HEK293 (cell line): ENCODE measurements around the gene ELAC2.

Source experiments
- CTCF ChIA-PET: fragments of 350-600 bp; formaldehyde crosslinking; extraction: SDS; loops from one replicate; lab custom pipeline; 2021; ENCODE audit warnings: antibody characterized with exemption; lab: Yijun Ruan, JAX
- POLR2A ChIA-PET: fragments of 300-600 bp; formaldehyde crosslinking; extraction: SDS; loops from one replicate; lab custom pipeline; 2020; ENCODE audit warnings: antibody characterized with exemption, inconsistent platforms; lab: Yijun Ruan, JAX
- H3K27ac ChIP-seq: fragments of 200-500 bp; sonication (Bioruptor generic); 2 replicates; pipeline ENCODE4 v1.5.1; 2014; ENCODE audit warnings: low read depth, low read length, control low read depth, inconsistent platforms; ENCODE audit errors: extremely low read depth
- H3K36me3 ChIP-seq, 2 experiments: fragments of 200-500 bp in 1 of 2; sonication (Bioruptor generic) in 1 of 2; 1 replicate in 1 of 2; 2 replicates in 1 of 2; pipeline ENCODE4 v1.5.1; 2014 to 2017; ENCODE audit warnings: inconsistent platforms in 2 of 2, low read length in 2 of 2; ENCODE audit not compliant: control insufficient read depth in 2 of 2, insufficient read depth in 1 of 2
- H3K4me1 ChIP-seq: fragments of 200-500 bp; sonication (Bioruptor generic); 2 replicates; pipeline ENCODE4 v1.5.1; 2014; ENCODE audit warnings: mild to moderate bottlenecking, low read length, inconsistent platforms; ENCODE audit not compliant: control insufficient read depth, insufficient read depth
- H3K4me3 ChIP-seq: 2 replicates; pipeline ENCODE4 v1.5.1; 2011; ENCODE audit warnings: low read depth, mild to moderate bottlenecking, control low read depth, low read length, moderate library complexity
- H3K9me3 ChIP-seq: fragments of 200-500 bp; sonication (Bioruptor generic); 2 replicates; pipeline ENCODE4 v1.5.1; 2014; ENCODE audit warnings: low read depth, low read length, inconsistent platforms; ENCODE audit not compliant: control insufficient read depth, insufficient read depth
- CTCF ChIP-seq: fragments of 450-650 bp; formaldehyde crosslinking; IDR thresholded peaks from 2 replicates; pipeline ENCODE4 v1.5.1; 2016; ENCODE audit warnings: missing biosample characterization, missing genetic modification characterization
- GLIS2 ChIP-seq: fragments of 450-650 bp; formaldehyde crosslinking; IDR thresholded peaks from 2 replicates; pipeline ENCODE4 v1.5.1; 2016; ENCODE audit warnings: missing biosample characterization, missing genetic modification characterization
- ZBTB17 ChIP-seq: fragments of 450-650 bp; formaldehyde crosslinking; IDR thresholded peaks from 2 replicates; pipeline ENCODE4 v1.5.1; 2016; ENCODE audit warnings: missing biosample characterization, missing genetic modification characterization
- ZBTB48 ChIP-seq: fragments of 450-650 bp; formaldehyde crosslinking; IDR thresholded peaks from 2 replicates; pipeline ENCODE4 v1.5.1; 2016; ENCODE audit warnings: missing biosample characterization, missing genetic modification characterization
- ZEB2 ChIP-seq: fragments of 450-650 bp; formaldehyde crosslinking; IDR thresholded peaks from 2 replicates; pipeline ENCODE4 v1.5.1; 2016; ENCODE audit warnings: missing biosample characterization, missing genetic modification characterization
- ZNF19 ChIP-seq: fragments of 450-650 bp; formaldehyde crosslinking; IDR thresholded peaks from 2 replicates; pipeline ENCODE4; 2016; ENCODE audit warnings: missing biosample characterization, missing genetic modification characterization, low read depth
- ZNF335 ChIP-seq: fragments of 450-650 bp; formaldehyde crosslinking; conservative IDR thresholded peaks from 2 replicates; pipeline ENCODE4 v1.5.1; 2016; ENCODE audit warnings: missing biosample characterization, missing genetic modification characterization
- ZNF639 ChIP-seq: fragments of 450-650 bp; formaldehyde crosslinking; IDR thresholded peaks from 2 replicates; pipeline ENCODE4 v1.5.1; 2016; ENCODE audit warnings: missing biosample characterization, missing genetic modification characterization
- ZNF701 ChIP-seq: fragments of 450-650 bp; formaldehyde crosslinking; IDR thresholded peaks from 2 replicates; pipeline ENCODE4 v1.5.1; 2016; ENCODE audit warnings: missing biosample characterization, missing genetic modification characterization
- ZSCAN16 ChIP-seq: fragments of 450-650 bp; formaldehyde crosslinking; IDR thresholded peaks from 2 replicates; pipeline ENCODE4 v1.5.1; 2016; ENCODE audit warnings: missing biosample characterization, missing genetic modification characterization
- ZSCAN23 ChIP-seq: fragments of 450-650 bp; formaldehyde crosslinking; IDR thresholded peaks from 2 replicates; pipeline ENCODE4 v1.5.1; 2016; ENCODE audit warnings: missing biosample characterization, missing genetic modification characterization
- TF ChIP-seq, protein P1 (sequence below): fragments of 450-650 bp; formaldehyde crosslinking; IDR thresholded peaks from 2 replicates; pipeline ENCODE4 v1.5.1; 2017; ENCODE audit warnings: missing biosample characterization, missing genetic modification characterization
- TF ChIP-seq, protein P2 (sequence below): fragments of 450-650 bp; formaldehyde crosslinking; IDR thresholded peaks from 2 replicates; pipeline ENCODE4 v1.5.1; 2016; ENCODE audit warnings: missing biosample characterization, missing genetic modification characterization
- TF ChIP-seq, protein P3 (sequence below): fragments of 450-650 bp; formaldehyde crosslinking; IDR thresholded peaks from 2 replicates; pipeline ENCODE4; 2016; ENCODE audit warnings: missing biosample characterization, missing genetic modification characterization
- TF ChIP-seq, protein P4 (sequence below): fragments of 450-650 bp; formaldehyde crosslinking; IDR thresholded peaks from 2 replicates; pipeline ENCODE4 v1.5.1; 2016; ENCODE audit warnings: missing biosample characterization, missing genetic modification characterization
- TF ChIP-seq, protein P5 (sequence below): sonication (generic); formaldehyde crosslinking; IDR thresholded peaks from 2 replicates; pipeline ENCODE4 v1.8.1; 2022; ENCODE audit warnings: mild to moderate bottlenecking, moderate library complexity, missing genetic modification reagents

Gene ELAC2

DNA sequence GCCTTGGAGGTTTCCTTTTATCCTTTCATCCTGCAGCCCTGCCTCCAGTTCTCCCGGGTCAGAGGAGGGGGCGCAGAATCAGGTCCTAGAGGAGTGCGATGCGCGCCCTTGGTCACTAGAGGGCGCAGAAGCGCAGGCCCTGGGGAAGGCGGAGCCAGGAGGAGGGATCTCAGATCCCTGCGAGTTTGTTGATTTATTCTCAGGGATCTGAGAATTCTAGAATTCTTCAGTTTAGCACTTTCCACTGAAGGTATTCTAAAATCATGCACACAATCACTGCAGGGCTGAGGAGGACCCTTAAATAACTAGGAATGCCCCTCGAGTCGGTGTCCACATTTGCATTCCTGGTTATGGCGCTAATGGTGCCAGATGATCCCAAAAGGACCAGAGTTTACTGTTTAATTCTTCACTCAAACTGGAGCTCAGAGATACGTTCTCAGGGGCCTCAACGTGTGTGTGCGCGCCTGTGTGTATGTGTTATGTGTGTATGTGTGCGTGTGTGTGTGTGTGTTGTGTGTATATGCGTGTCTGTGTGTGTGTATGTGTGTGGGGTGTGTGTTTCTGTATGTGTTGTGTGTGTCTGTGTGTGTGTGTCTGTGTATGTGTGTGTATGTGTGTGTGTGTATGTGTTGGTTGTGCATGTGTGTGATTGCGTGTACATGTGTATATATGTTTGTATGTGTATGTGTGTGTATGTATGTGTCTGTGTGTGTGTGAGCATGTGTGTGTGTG, 6.9 kb upstream of the ELAC2 start (continued):
- TF ChIP-seq ZBTB48 (tag by site-specific recombination) (peak; percentile 82; the same call in 1 of the 2 replicates), GLIS2 (tag by site-specific recombination) (no peak), CTCF (tag by site-specific recombination) (peak; percentile 84), ZNF335 (tag by site-specific recombination) (peak; percentile 60), ZEB2 (tag by site-specific recombination) (no peak), ZBTB17 (tag by site-specific recombination) (peak; percentile 67)
- TF ChIP-seq, protein P1, sequence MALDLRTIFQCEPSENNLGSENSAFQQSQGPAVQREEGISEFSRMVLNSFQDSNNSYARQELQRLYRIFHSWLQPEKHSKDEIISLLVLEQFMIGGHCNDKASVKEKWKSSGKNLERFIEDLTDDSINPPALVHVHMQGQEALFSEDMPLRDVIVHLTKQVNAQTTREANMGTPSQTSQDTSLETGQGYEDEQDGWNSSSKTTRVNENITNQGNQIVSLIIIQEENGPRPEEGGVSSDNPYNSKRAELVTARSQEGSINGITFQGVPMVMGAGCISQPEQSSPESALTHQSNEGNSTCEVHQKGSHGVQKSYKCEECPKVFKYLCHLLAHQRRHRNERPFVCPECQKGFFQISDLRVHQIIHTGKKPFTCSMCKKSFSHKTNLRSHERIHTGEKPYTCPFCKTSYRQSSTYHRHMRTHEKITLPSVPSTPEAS: peak; percentile 97

DNA sequence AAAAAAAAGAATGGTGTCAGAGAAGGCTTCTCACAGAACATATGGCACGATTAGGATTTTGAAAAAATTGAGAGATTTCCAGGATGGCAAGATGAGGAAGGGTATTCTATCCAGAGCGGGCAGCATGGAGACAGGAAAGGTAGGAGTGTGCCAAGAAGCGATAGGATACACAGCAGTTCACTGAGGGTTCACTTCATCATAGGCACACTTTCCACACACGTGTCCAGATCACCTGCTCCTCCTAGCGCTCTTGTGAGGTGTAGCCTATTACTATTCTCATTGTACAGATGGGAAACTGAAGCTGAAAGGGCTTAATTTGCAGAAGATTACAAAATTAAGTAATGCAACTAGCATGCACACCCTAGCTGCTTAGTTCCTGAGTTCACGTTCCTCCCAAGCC, 6.2 kb upstream of the ELAC2 start:
- ChIA-PET POLR2A (no interaction called here), CTCF (interaction anchor here (0.6 to 1.6 kb wide), 12 partner anchors 9 to 843 kb away, joined by 3 to 7 read pairs (median 4); no protein-coding TSS in a partner anchor)
- Histone ChIP-seq H3K9me3 (no peaks in the 10 kb centered on the region), H3K4me1 (no peaks in the 10 kb centered on the region), H3K27ac (no peak overlapping the region), H3K4me3 (no peak overlapping the region), H3K36me3 (no peaks in the 10 kb centered on the region)
- TF ChIP-seq ZSCAN16 (tag by site-specific recombination): no peak

DNA sequence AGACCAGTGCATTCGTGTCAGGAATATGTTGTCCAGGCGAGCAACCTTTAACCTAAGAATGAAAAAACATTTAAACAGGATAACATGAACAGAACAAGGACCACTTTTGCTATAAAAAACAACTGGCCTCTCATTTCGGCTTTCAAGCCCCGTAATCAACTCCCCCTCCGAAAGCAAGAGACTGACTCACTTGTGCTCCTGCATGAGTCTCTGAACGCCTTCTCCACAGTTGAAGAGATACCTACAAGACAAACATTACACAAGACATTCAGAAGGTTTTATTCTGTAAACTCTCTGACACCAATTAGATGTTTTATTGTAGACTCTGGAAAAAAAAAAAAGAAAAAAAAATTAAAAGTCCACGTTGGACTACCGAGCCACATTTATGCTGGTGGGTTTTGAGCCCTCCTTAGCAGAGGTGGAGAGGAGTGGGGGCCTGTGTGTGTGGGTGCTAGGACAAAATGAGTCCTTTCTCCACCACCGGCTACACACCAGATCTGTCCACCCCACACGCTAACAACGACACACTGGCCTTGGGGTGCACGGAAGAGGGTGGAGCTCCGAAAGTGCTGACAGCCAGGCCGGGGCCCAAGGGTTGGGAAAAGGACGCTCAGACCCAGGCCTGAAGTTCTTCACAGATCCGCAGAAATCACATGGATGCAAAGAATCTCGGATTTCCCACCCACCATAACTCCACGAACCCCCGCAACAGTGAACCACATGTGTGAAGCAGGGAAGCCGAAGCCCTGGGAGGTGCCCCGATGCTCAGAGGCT, 759 bp downstream of the ELAC2 start:
- peak overlapping the region; percentile 78 for H3K27ac ChIP-seq
- no peaks in the 10 kb centered on the region for H3K9me3 ChIP-seq
- CTCF ChIA-PET: interaction anchor here (0.7 to 8.3 kb wide), 5 partner anchors 8 to 548 kb away, joined by 3 to 137 read pairs (median 6); no protein-coding TSS in a partner anchor
- peaks cover 45 to 49% of the 10 kb centered on the region in 2 experiments for H3K36me3 ChIP-seq
- peak overlapping the region; percentile 81 for H3K4me3 ChIP-seq
- H3K4me1 ChIP-seq: peaks cover 6% of the 10 kb centered on the region; the same call in 1 of the 2 replicates
- POLR2A ChIA-PET: interaction anchor here (0.8 to 3.0 kb wide), 11 partner anchors 8 to 1284 kb away, joined by 3 to 26 read pairs (median 8); partner anchors contain the start of genes HS3ST3B1 and ZNF18
- TF ChIP-seq, protein P2, sequence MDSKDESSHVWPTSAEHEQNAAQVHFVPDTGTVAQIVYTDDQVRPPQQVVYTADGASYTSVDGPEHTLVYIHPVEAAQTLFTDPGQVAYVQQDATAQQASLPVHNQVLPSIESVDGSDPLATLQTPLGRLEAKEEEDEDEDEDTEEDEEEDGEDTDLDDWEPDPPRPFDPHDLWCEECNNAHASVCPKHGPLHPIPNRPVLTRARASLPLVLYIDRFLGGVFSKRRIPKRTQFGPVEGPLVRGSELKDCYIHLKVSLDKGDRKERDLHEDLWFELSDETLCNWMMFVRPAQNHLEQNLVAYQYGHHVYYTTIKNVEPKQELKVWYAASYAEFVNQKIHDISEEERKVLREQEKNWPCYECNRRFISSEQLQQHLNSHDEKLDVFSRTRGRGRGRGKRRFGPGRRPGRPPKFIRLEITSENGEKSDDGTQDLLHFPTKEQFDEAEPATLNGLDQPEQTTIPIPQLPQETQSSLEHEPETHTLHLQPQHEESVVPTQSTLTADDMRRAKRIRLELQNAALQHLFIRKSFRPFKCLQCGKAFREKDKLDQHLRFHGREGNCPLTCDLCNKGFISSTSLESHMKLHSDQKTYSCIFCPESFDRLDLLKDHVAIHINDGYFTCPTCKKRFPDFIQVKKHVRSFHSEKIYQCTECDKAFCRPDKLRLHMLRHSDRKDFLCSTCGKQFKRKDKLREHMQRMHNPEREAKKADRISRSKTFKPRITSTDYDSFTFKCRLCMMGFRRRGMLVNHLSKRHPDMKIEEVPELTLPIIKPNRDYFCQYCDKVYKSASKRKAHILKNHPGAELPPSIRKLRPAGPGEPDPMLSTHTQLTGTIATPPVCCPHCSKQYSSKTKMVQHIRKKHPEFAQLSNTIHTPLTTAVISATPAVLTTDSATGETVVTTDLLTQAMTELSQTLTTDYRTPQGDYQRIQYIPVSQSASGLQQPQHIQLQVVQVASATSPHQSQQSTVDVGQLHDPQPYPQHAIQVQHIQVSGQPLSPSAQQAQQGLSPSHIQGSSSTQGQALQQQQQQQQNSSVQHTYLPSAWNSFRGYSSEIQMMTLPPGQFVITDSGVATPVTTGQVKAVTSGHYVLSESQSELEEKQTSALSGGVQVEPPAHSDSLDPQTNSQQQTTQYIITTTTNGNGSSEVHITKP: peak; percentile 44; the same call in 1 of the 2 replicates
- no peak for TF ChIP-seq ZSCAN23 (tag by site-specific recombination)
- TF ChIP-seq, protein P3, sequence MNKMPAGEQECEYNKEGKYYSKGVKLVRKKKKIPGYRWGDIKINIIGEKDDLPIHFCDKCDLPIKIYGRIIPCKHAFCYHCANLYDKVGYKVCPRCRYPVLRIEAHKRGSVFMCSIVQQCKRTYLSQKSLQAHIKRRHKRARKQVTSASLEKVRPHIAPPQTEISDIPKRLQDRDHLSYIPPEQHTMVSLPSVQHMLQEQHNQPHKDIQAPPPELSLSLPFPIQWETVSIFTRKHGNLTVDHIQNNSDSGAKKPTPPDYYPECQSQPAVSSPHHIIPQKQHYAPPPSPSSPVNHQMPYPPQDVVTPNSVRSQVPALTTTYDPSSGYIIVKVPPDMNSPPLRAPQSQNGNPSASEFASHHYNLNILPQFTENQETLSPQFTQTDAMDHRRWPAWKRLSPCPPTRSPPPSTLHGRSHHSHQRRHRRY (tag by site-specific recombination): no peak
- TF ChIP-seq ZNF639 (tag by site-specific recombination): no peak
- TF ChIP-seq, protein P4, sequence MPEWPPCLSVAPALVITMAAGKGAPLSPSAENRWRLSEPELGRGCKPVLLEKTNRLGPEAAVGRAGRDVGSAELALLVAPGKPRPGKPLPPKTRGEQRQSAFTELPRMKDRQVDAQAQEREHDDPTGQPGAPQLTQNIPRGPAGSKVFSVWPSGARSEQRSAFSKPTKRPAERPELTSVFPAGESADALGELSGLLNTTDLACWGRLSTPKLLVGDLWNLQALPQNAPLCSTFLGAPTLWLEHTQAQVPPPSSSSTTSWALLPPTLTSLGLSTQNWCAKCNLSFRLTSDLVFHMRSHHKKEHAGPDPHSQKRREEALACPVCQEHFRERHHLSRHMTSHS: no peak
- no peak for TF ChIP-seq ZNF19 (tag by site-specific recombination)
- TF ChIP-seq, protein P5, sequence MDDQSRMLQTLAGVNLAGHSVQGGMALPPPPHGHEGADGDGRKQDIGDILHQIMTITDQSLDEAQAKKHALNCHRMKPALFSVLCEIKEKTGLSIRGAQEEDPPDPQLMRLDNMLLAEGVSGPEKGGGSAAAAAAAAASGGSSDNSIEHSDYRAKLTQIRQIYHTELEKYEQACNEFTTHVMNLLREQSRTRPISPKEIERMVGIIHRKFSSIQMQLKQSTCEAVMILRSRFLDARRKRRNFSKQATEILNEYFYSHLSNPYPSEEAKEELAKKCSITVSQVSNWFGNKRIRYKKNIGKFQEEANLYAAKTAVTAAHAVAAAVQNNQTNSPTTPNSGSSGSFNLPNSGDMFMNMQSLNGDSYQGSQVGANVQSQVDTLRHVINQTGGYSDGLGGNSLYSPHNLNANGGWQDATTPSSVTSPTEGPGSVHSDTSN (CRISPR knock-in tag): no peak
- no peak for TF ChIP-seq ZNF701 (tag by site-specific recombination)
